ENCODE results near the gene CC2D1A.

DNA sequence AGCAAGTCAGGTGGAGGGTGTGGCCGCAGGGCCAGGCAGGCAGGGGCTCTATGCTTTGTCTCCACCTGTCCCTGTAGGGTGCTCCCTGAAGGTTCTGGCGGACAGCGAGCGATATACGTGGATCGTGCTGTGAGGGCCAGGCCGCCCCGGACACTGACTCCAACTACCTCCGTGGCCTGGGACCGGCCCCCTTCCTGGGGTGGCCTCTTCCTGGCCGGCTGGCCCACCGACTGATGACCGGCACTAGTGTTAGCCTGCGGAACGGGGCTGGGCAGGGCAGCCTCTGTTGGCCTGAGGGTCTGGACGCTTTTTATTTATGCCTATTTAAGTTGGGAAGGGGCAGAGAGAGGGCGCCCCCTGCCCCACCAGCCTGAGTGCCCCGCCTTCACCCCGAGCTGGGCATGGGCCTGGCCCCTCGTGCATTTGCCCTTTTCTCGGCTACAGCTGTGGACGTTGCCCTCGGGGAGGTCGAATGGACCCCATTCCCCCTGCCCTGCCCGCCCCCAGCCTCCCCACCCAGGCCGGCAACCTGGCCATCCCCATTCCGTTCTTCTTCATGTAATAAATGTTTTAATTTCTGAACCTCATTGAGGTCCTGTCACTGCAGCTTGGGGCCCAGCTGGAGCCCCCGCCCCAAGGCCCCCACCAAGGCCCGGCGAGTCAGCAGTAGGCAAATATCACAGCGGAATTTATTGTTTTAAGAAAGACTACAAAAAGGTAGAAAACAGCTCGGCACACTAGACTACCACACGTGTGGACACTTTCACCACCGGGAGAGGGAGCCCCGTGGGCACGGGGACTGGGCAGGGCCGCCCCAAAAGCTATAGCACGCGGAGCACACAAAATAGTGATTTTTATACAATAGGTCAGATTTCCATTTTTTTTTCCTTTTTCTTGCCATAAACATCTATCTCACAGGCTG is 55.1 kb downstream of the CC2D1A start:
- TF ChIP-seq YY1 (IDR thresholded peaks at IDR 0.05; ENCODE audit: low read depth) (no peak), TAF1 (IDR thresholded peaks at IDR 0.05; ENCODE audit: low read depth) (no peak), RAD21 (IDR thresholded peaks at IDR 0.05; ENCODE audit: low read depth) (no peak), EP300 (IDR thresholded peaks at IDR 0.05; ENCODE audit: borderline replicate concordance) (no peak), ZBTB7A (IDR thresholded peaks at IDR 0.05; ENCODE audit: low read depth) (no peak), EGR1 (IDR thresholded peaks at IDR 0.05) (no peak), CEBPB (IDR thresholded peaks at IDR 0.05) (no peak)
- TF ChIP-seq, protein P1, sequence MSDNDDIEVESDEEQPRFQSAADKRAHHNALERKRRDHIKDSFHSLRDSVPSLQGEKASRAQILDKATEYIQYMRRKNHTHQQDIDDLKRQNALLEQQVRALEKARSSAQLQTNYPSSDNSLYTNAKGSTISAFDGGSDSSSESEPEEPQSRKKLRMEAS (IDR thresholded peaks at IDR 0.05), result no peak
- TF ChIP-seq, protein P2, sequence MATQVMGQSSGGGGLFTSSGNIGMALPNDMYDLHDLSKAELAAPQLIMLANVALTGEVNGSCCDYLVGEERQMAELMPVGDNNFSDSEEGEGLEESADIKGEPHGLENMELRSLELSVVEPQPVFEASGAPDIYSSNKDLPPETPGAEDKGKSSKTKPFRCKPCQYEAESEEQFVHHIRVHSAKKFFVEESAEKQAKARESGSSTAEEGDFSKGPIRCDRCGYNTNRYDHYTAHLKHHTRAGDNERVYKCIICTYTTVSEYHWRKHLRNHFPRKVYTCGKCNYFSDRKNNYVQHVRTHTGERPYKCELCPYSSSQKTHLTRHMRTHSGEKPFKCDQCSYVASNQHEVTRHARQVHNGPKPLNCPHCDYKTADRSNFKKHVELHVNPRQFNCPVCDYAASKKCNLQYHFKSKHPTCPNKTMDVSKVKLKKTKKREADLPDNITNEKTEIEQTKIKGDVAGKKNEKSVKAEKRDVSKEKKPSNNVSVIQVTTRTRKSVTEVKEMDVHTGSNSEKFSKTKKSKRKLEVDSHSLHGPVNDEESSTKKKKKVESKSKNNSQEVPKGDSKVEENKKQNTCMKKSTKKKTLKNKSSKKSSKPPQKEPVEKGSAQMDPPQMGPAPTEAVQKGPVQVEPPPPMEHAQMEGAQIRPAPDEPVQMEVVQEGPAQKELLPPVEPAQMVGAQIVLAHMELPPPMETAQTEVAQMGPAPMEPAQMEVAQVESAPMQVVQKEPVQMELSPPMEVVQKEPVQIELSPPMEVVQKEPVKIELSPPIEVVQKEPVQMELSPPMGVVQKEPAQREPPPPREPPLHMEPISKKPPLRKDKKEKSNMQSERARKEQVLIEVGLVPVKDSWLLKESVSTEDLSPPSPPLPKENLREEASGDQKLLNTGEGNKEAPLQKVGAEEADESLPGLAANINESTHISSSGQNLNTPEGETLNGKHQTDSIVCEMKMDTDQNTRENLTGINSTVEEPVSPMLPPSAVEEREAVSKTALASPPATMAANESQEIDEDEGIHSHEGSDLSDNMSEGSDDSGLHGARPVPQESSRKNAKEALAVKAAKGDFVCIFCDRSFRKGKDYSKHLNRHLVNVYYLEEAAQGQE (IDR thresholded peaks at IDR 0.05; ENCODE audit: low read depth), result no peak

Data from Ishikawa (cell line).